Endodermal cell (in vitro differentiated cells): ENCODE measurements around the gene TM9SF2. TPM values are rescaled to one million over a fixed set of nuclear protein-coding genes. Genes with fewer than 3 reads are reported as not detected.

ENCODE experiments used
- DNase-seq: peaks from one replicate; pipeline ENCODE4 v3.0.0-alpha.2; 2017
- H3K27ac ChIP-seq: 2 replicates; pipeline ENCODE4 v1.5.1; 2013; ENCODE audit warnings: mild to moderate bottlenecking, low read depth, low read length, moderate library complexity
- H3K27me3 ChIP-seq: 2 replicates; pipeline ENCODE4 v1.6.1; 2013; ENCODE audit warnings: mild to moderate bottlenecking, low read length, moderate library complexity; ENCODE audit not compliant: insufficient read depth, control insufficient read depth, poor library complexity, severe bottlenecking
- H3K36me3 ChIP-seq: 2 replicates; pipeline ENCODE4 v1.7.0; 2013; ENCODE audit warnings: mild to moderate bottlenecking, low read length, moderate library complexity; ENCODE audit not compliant: control insufficient read depth, insufficient read depth
- H3K4me1 ChIP-seq: one replicate; pipeline ENCODE4 v1.7.0; 2013; ENCODE audit warnings: low read length; ENCODE audit not compliant: control insufficient read depth, insufficient read depth
- H3K4me3 ChIP-seq: 2 replicates; pipeline ENCODE4 v1.5.1; 2013; ENCODE audit warnings: mild to moderate bottlenecking, low read length, moderate library complexity
- H3K9ac ChIP-seq: 2 replicates; pipeline ENCODE4 v1.6.1; 2013; ENCODE audit warnings: mild to moderate bottlenecking, low read length, moderate library complexity; ENCODE audit not compliant: poor library complexity, severe bottlenecking; ENCODE audit errors: extremely low read depth
- H3K9me3 ChIP-seq: 2 replicates; pipeline ENCODE4 v1.6.1; 2013; ENCODE audit warnings: mild to moderate bottlenecking, low read length, moderate library complexity; ENCODE audit not compliant: control insufficient read depth
- H3K27ac Mint-ChIP-seq: 2 replicates; pipeline ENCODE4 v1.8.0; 2020; ENCODE audit warnings: mixed read lengths
- H3K27me3 Mint-ChIP-seq: 2 replicates; pipeline ENCODE4 v1.8.0; 2021; ENCODE audit warnings: mild to moderate bottlenecking, mixed read lengths; ENCODE audit not compliant: insufficient read depth
- H3K36me3 Mint-ChIP-seq: 2 replicates; pipeline ENCODE4 v1.8.0; 2020; ENCODE audit warnings: low read depth, mixed read lengths
- H3K4me1 Mint-ChIP-seq: 2 replicates; pipeline ENCODE4 v1.8.0; 2020; ENCODE audit warnings: mixed read lengths
- H3K4me3 Mint-ChIP-seq: 2 replicates; pipeline ENCODE4 v1.8.0; 2020; ENCODE audit warnings: mild to moderate bottlenecking, moderate library complexity, mixed read lengths
- H3K9me3 Mint-ChIP-seq: 2 replicates; pipeline ENCODE4 v1.8.0; 2020; ENCODE audit warnings: mild to moderate bottlenecking, mixed read lengths
- WGBS, 2 experiments: methylation state at CpG; one replicate each; pipeline versions ENCODE4 v1.1.5 to v1.1.7; 2013; ENCODE audit warnings: missing lambda C conversion rate in 2 of 2, mixed read lengths in 1 of 2; ENCODE audit not compliant: insufficient coverage in 1 of 2, insufficient read length in 1 of 2; 5-methylcytosine and 5-hydroxymethylcytosine counted together
- total RNA-seq, 2 donors: library from RNA; stranded (reverse); fragmentation: NEBNext Ultra II Directional in 1 of 2; extraction: Animal tissue kit (Norgen Biotek cat#: 25700) in 1 of 2; gene quantifications; 2 replicates in 1 of 2; 3 replicates in 1 of 2; pipeline ENCODE4 v1.2.1, GENCODE V29; 2021
- TF ChIP-seq, protein P1 (sequence below): fragments of 200-600 bp; sonication (generic); conservative IDR thresholded peaks from 2 replicates; pipeline ENCODE4 v1.5.0; 2021; ENCODE audit warnings: antibody characterized with exemption, mild to moderate bottlenecking

Gene TM9SF2
- total RNA-seq, 2 donors from 2014 or later, result 88.4 to 99.3 TPM

DNA sequence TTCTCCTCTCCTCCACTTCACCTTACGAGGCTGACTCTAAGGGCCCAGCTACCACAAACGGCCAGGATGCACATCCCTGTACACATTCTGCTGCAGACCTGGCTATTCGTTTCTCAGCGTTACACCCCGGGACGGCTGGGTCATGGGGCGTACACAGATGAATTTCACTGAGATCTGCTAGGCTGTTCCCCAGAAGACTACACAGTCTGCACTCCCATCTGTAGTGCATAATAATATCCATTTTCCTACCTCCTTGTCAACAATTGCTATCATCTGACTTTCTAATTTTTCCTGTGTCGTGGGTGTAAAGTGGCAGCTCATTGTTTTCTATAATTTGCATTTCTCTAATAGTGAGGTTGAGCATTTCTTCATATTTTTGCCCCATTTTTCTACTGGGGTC is 85.7 kb downstream of the TM9SF2 start:
- Mint-ChIP-seq H3K36me3 (no peaks in the 10 kb centered on the region), H3K4me3 (no peak overlapping the region), H3K4me1 (no peaks in the 10 kb centered on the region), H3K9me3 (no peaks in the 10 kb centered on the region), H3K27me3 (no peaks in the 10 kb centered on the region), H3K27ac (no peak overlapping the region)
- Histone ChIP-seq H3K9ac (no peak overlapping the region), H3K4me1 (no peaks in the 10 kb centered on the region), H3K9me3 (no peaks in the 10 kb centered on the region), H3K4me3 (no peak overlapping the region), H3K27me3 (no peaks in the 10 kb centered on the region), H3K27ac (no peak overlapping the region), H3K36me3 (no peaks in the 10 kb centered on the region)
- TF ChIP-seq, protein P1, sequence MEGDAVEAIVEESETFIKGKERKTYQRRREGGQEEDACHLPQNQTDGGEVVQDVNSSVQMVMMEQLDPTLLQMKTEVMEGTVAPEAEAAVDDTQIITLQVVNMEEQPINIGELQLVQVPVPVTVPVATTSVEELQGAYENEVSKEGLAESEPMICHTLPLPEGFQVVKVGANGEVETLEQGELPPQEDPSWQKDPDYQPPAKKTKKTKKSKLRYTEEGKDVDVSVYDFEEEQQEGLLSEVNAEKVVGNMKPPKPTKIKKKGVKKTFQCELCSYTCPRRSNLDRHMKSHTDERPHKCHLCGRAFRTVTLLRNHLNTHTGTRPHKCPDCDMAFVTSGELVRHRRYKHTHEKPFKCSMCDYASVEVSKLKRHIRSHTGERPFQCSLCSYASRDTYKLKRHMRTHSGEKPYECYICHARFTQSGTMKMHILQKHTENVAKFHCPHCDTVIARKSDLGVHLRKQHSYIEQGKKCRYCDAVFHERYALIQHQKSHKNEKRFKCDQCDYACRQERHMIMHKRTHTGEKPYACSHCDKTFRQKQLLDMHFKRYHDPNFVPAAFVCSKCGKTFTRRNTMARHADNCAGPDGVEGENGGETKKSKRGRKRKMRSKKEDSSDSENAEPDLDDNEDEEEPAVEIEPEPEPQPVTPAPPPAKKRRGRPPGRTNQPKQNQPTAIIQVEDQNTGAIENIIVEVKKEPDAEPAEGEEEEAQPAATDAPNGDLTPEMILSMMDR, result no peak
- WGBS, 2 experiments, result 92 to 98% methylated on average over 5 to 7 of the region's 8 CpGs
- no peak for DNase-seq

DNA sequence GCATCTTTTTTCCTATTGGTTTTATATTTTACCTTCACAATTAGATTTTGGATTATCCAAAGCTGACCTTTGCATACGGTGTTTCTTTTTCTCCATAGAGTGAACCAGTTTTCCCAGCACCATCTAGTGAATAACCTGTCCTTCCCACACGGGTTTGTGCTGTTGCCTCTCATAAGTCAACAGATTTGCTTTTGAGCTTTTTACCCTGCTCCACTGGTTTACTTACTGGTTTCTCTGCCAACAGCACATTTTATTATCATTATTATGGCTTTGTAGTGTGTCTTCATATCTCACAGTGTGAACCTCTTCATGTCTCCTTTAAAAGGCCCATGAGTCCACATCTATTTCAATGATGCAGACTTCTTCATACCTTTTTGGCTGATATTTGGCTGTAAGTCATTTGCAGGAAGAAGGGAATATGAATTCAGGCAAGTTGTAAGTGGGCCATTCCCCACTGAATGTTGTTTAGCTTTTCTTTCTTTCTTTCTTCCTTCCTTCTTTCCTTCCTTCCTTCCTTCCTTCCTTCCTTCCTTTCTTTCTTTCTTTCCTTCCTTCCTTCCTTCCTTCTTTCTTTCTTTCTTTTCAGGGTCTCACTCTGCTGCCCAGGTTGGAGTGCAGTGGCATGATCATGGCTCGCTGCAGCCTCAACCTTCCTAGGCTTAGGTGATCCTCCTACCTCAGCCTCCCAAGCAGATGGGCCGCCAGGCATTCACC is 86.8 kb downstream of the TM9SF2 start:
- H3K36me3 Mint-ChIP-seq, result no peaks in the 10 kb centered on the region
- H3K4me1 Mint-ChIP-seq, result no peaks in the 10 kb centered on the region
- H3K9me3 ChIP-seq, result no peaks in the 10 kb centered on the region
- H3K4me3 Mint-ChIP-seq, result no peak overlapping the region
- 97 to 100% methylated on average over 4 of the region's 4 CpGs for WGBS, 2 experiments
- peaks cover 2% of the 10 kb centered on the region for H3K9me3 Mint-ChIP-seq
- no peak overlapping the region for H3K4me3 ChIP-seq
- no peak overlapping the region for H3K27ac Mint-ChIP-seq
- H3K27me3 ChIP-seq, result no peaks in the 10 kb centered on the region
- no peak for DNase-seq
- H3K27me3 Mint-ChIP-seq, result no peaks in the 10 kb centered on the region
- H3K4me1 ChIP-seq, result no peaks in the 10 kb centered on the region
- H3K9ac ChIP-seq, result no peak overlapping the region
- no peak overlapping the region for H3K27ac ChIP-seq
- no peaks in the 10 kb centered on the region for H3K36me3 ChIP-seq
- TF ChIP-seq, protein P1, result no peak

GRCh38 chr13:99589575-99589974 is 88.3 kb downstream of the TM9SF2 start:
- Histone ChIP-seq H3K4me3 (no peak overlapping the region), H3K4me1 (no peaks in the 10 kb centered on the region), H3K27ac (no peak overlapping the region), H3K36me3 (no peaks in the 10 kb centered on the region), H3K27me3 (no peaks in the 10 kb centered on the region), H3K9ac (no peak overlapping the region), H3K9me3 (no peaks in the 10 kb centered on the region)
- H3K27me3 Mint-ChIP-seq, result no peaks in the 10 kb centered on the region
- no peaks in the 10 kb centered on the region for H3K36me3 Mint-ChIP-seq
- 92 to 95% methylated on average over 4 to 6 of the region's 6 CpGs for WGBS, 2 experiments
- peaks cover 2% of the 10 kb centered on the region for H3K9me3 Mint-ChIP-seq
- no peak overlapping the region for H3K4me3 Mint-ChIP-seq
- DNase-seq, result no peak
- H3K27ac Mint-ChIP-seq, result no peak overlapping the region
- TF ChIP-seq, protein P1, result no peak
- H3K4me1 Mint-ChIP-seq, result no peaks in the 10 kb centered on the region
